GM23338 (cell line): ENCODE measurements around the gene FITM2. TPM values are rescaled to one million over a fixed set of nuclear protein-coding genes. Genes with fewer than 3 reads are reported as not detected.
"Not testable (repeated sequence)": the region's sequence is repeated elsewhere in the genome, so short reads cannot be mapped to it uniquely, and the experiment has no call there.

Experiments
- ATAC-seq: fragments of 200-7000 bp; cut with Tn5 transposase; 3 replicates; pipeline ENCODE4 v1.9.1; 2020
- DNase-seq: peaks from one replicate; pipeline ENCODE4 v3.0.0-alpha.2; 2015; ENCODE audit warnings: low spot score
- H2AFZ ChIP-seq: fragments of 200-600 bp; sonication (generic); 2 replicates; pipeline ENCODE4 v1.8.0; 2016; ENCODE audit warnings: antibody characterized with exemption, mild to moderate bottlenecking, moderate library complexity
- H3F3A ChIP-seq: fragments of 200-600 bp; sonication (generic); replicated peaks from 2 replicates; pipeline ENCODE4 v1.8.0; 2017; ENCODE audit warnings: antibody characterized with exemption, mixed run types, low read depth
- H3K27ac ChIP-seq: fragments of 200-600 bp; sonication (generic); 2 replicates; pipeline ENCODE4 v1.6.1; 2016; ENCODE audit warnings: low read depth
- H3K27me3 ChIP-seq: fragments of 200-600 bp; sonication (generic); 2 replicates; pipeline ENCODE4 v1.8.0; 2016; ENCODE audit warnings: mild to moderate bottlenecking, mixed run types, moderate library complexity; ENCODE audit not compliant: insufficient read depth
- H3K36me3 ChIP-seq: fragments of 200-600 bp; sonication (generic); 2 replicates; pipeline ENCODE4 v1.8.0; 2016; ENCODE audit warnings: mild to moderate bottlenecking; ENCODE audit not compliant: insufficient read depth
- H3K4me1 ChIP-seq: fragments of 200-600 bp; sonication (generic); 2 replicates; pipeline ENCODE4 v1.8.0; 2016; ENCODE audit warnings: mild to moderate bottlenecking, moderate library complexity; ENCODE audit not compliant: insufficient read depth
- H3K4me2 ChIP-seq: fragments of 200-600 bp; sonication (generic); 2 replicates; pipeline ENCODE4 v1.7.1; 2017; ENCODE audit warnings: mixed run types
- H3K4me3 ChIP-seq: fragments of 200-600 bp; sonication (generic); 2 replicates; pipeline ENCODE4 v1.6.1; 2016; ENCODE audit warnings: mixed run types
- H3K79me2 ChIP-seq: fragments of 200-600 bp; sonication (generic); replicated peaks from 2 replicates; pipeline ENCODE4 v1.8.0; 2017; ENCODE audit warnings: mild to moderate bottlenecking; ENCODE audit not compliant: insufficient read depth
- H3K9me2 ChIP-seq: fragments of 200-600 bp; sonication (generic); 2 replicates; pipeline ENCODE4 v1.8.0; 2017; ENCODE audit not compliant: insufficient read depth
- H4K20me1 ChIP-seq: fragments of 200-600 bp; sonication (generic); replicated peaks from 2 replicates; pipeline ENCODE4 v1.8.0; 2017; ENCODE audit warnings: mild to moderate bottlenecking; ENCODE audit not compliant: insufficient read depth
- H3K27ac Mint-ChIP-seq: 2 replicates; pipeline ENCODE4 v1.8.0; 2020; ENCODE audit warnings: inconsistent platforms, mild to moderate bottlenecking, moderate library complexity, mixed read lengths
- H3K27me3 Mint-ChIP-seq: 3 replicates; pipeline ENCODE4 v1.8.0; 2022; ENCODE audit warnings: low read depth, mild to moderate bottlenecking, moderate library complexity, mixed read lengths, inconsistent platforms; ENCODE audit not compliant: insufficient read depth, poor library complexity
- H3K36me3 Mint-ChIP-seq: 3 replicates; pipeline ENCODE4 v1.8.0; 2021; ENCODE audit warnings: low read depth, mild to moderate bottlenecking, inconsistent platforms, moderate library complexity, mixed read lengths
- H3K4me1 Mint-ChIP-seq: 3 replicates; pipeline ENCODE4 v1.8.0; 2020; ENCODE audit warnings: mild to moderate bottlenecking, inconsistent platforms, mixed read lengths
- H3K4me3 Mint-ChIP-seq: 3 replicates; pipeline ENCODE4 v1.8.0; 2021; ENCODE audit warnings: moderate library complexity, mild to moderate bottlenecking, inconsistent platforms, mixed read lengths
- H3K9me3 Mint-ChIP-seq: 3 replicates; pipeline ENCODE4 v1.8.0; 2020; ENCODE audit warnings: moderate library complexity, mild to moderate bottlenecking, inconsistent platforms, mixed read lengths
- CREB1 ChIP-seq: fragments of 250-450 bp; sonication (Bioruptor Pico); IDR thresholded peaks from 2 replicates; pipeline ENCODE4 v1.5.0; 2020; ENCODE audit warnings: low read depth, mild to moderate bottlenecking, moderate library complexity
- EZH2phosphoT487 ChIP-seq: fragments of 200-600 bp; sonication (generic); IDR thresholded peaks from one replicate; pipeline ENCODE4 v1.8.1; 2018; ENCODE audit warnings: antibody characterized with exemption; ENCODE audit not compliant: unreplicated experiment
- NANOG ChIP-seq: IDR thresholded peaks from 2 replicates; pipeline ENCODE4 v1.6.1; 2016; ENCODE audit warnings: antibody characterized with exemption, borderline replicate concordance
- POLR2AphosphoS5 ChIP-seq: IDR thresholded peaks from 2 replicates; pipeline ENCODE4 v1.6.1; 2016; ENCODE audit warnings: antibody characterized with exemption, low read depth
- ZNF114 ChIP-seq: fragments of 250-450 bp; sonication (Bioruptor Pico); IDR thresholded peaks from 2 replicates; pipeline ENCODE4 v1.5.0; 2020; ENCODE audit warnings: mild to moderate bottlenecking, moderate library complexity
- polyA plus RNA-seq: library from polyadenylated mRNA; unstranded; fragments of >200 nt; fragmentation: Nextera tagmentation; extraction: Ambion mirVana; gene quantifications from 2 replicates; pipeline ENCODE4 v1.2.1, GENCODE V29; 2016
- total RNA-seq: library from RNA; depleted of rRNA; stranded (reverse); fragments of >200 nt; shearing (Covaris generic); gene quantifications from 2 replicates; pipeline ENCODE4 v1.2.3, GENCODE V29; 2014
- TF ChIP-seq, protein P1 (sequence below): fragments of 250-450 bp; sonication (Bioruptor Pico); IDR thresholded peaks from 2 replicates; pipeline ENCODE4 v1.5.0; 2020; ENCODE audit warnings: mild to moderate bottlenecking, moderate library complexity

FITM2 gene
- total and polyA plus RNA-seq, 2 experiments from 2014 or later = 0.87 to 1.6 TPM

DNA sequence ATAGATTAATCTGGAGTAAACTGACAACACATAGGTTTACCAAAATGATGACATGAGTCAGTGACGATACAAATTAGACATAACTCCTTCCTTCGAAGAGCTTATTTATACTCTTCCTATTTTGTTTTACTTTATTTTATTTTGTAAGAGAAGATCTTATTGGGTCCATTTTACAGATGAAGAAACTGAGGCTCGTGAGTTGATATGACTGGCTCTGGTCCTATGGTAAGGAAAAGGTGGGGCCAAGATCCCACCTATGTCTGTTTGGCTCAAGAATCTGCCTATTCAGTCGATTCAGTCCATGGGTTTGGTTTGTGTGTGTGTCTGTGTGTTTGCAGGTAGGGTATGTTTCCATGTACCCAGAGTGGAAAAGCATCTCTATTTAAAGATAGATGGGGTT lies 17.4 kb upstream of the FITM2 start (continued):
- TF ChIP-seq, protein P1, sequence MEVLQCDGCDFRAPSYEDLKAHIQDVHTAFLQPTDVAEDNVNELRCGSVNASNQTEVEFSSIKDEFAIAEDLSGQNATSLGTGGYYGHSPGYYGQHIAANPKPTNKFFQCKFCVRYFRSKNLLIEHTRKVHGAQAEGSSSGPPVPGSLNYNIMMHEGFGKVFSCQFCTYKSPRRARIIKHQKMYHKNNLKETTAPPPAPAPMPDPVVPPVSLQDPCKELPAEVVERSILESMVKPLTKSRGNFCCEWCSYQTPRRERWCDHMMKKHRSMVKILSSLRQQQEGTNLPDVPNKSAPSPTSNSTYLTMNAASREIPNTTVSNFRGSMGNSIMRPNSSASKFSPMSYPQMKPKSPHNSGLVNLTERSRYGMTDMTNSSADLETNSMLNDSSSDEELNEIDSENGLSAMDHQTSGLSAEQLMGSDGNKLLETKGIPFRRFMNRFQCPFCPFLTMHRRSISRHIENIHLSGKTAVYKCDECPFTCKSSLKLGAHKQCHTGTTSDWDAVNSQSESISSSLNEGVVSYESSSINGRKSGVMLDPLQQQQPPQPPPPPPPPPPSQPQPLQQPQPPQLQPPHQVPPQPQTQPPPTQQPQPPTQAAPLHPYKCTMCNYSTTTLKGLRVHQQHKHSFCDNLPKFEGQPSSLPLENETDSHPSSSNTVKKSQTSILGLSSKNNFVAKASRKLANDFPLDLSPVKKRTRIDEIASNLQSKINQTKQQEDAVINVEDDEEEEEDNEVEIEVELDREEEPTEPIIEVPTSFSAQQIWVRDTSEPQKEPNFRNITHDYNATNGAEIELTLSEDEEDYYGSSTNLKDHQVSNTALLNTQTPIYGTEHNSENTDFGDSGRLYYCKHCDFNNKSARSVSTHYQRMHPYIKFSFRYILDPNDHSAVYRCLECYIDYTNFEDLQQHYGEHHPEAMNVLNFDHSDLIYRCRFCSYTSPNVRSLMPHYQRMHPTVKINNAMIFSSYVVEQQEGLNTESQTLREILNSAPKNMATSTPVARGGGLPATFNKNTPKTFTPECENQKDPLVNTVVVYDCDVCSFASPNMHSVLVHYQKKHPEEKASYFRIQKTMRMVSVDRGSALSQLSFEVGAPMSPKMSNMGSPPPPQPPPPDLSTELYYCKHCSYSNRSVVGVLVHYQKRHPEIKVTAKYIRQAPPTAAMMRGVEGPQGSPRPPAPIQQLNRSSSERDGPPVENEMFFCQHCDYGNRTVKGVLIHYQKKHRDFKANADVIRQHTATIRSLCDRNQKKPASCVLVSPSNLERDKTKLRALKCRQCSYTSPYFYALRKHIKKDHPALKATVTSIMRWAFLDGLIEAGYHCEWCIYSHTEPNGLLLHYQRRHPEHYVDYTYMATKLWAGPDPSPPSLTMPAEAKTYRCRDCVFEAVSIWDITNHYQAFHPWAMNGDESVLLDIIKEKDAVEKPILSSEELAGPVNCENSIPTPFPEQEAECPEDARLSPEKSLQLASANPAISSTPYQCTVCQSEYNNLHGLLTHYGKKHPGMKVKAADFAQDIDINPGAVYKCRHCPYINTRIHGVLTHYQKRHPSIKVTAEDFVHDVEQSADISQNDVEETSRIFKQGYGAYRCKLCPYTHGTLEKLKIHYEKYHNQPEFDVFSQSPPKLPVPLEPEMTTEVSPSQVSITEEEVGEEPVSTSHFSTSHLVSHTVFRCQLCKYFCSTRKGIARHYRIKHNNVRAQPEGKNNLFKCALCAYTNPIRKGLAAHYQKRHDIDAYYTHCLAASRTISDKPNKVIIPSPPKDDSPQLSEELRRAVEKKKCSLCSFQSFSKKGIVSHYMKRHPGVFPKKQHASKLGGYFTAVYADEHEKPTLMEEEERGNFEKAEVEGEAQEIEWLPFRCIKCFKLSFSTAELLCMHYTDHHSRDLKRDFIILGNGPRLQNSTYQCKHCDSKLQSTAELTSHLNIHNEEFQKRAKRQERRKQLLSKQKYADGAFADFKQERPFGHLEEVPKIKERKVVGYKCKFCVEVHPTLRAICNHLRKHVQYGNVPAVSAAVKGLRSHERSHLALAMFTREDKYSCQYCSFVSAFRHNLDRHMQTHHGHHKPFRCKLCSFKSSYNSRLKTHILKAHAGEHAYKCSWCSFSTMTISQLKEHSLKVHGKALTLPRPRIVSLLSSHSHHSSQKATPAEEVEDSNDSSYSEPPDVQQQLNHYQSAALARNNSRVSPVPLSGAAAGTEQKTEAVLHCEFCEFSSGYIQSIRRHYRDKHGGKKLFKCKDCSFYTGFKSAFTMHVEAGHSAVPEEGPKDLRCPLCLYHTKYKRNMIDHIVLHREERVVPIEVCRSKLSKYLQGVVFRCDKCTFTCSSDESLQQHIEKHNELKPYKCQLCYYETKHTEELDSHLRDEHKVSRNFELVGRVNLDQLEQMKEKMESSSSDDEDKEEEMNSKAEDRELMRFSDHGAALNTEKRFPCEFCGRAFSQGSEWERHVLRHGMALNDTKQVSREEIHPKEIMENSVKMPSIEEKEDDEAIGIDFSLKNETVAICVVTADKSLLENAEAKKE (CRISPR knock-in tag) = no peak
- no peak for TF ChIP-seq ZNF114 (CRISPR knock-in tag)

DNA sequence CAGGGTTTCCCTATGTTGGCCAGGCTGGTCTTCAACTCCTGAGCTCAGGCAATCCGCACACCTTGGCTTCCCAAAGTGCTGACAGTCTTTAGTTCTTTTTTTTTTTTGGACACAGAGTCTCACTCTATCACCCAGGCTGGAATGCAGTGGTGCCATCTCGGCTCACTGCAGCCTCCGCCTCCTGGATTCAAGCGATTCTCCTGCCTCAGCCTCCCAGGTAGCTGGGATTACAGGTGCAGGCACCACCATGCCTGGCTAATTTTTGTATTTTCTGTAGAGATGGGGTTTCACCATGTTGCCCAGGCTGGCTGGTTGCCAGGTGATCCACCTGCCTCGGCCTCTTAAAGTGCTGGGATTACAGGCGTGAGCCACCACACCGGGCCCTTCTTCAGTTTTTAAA lies 16.7 kb upstream of the FITM2 start:
- H3K4me1 ChIP-seq, H3K9me2 ChIP-seq, H3K27me3 ChIP-seq, H3K4me3 ChIP-seq, H2AFZ ChIP-seq, DNase-seq, H4K20me1 ChIP-seq, H3K27ac Mint-ChIP-seq, ATAC-seq, H3F3A ChIP-seq, H3K4me2 ChIP-seq, H3K4me3 Mint-ChIP-seq, H3K36me3 Mint-ChIP-seq, H3K27ac ChIP-seq, H3K36me3 ChIP-seq, H3K79me2 ChIP-seq, H3K9me3 Mint-ChIP-seq: not testable (repeated sequence)
- Mint-ChIP-seq H3K4me1 (peaks cover 14% of the 10 kb centered on the region), H3K27me3 (peaks cover 12% of the 10 kb centered on the region)

DNA sequence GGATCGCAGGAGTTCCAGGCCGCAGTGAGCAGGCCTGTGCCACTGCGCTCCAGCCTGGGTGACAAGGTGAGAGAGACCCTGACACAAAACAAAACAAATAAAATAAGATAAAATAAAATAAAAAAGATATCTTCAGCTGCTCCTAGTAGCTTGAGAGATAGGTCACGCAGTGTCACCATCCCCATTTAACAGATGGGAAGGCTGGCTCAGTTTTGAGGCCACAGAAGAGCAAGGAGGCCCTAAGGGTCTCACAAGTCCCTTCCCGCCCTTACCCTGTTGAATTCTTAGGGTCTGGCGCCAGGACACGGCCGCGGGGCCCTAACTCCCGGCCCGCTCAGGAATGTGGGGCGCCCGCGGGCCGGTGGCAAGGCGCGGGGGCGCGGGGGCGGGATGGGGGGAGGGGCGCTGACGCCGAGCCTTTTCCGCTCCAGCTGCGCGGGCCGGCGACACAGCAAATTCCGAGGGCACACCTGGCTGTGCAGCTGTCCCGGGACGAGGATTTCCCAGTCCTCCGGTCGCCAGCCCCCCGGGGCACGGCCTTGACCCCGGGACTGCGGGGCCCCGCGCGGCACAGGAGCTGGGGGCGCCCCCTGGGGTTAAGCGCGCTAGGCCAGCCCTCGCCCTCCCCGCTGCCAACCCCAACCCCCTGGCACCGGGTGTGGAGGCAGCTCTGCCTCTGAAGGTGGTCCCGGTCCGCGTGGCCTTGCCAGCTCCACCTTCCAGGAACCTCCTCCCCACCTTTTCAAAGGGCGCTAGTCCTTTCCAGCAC lies 15.6 kb upstream of the FITM2 start:
- Mint-ChIP-seq H3K9me3 (no peaks in the 10 kb centered on the region), H3K36me3 (no peaks in the 10 kb centered on the region), H3K27ac (no peak overlapping the region; the same call in 1 of the 2 replicates), H3K27me3 (peaks cover 12% of the 10 kb centered on the region), H3K4me1 (peaks cover 14% of the 10 kb centered on the region), H3K4me3 (peak overlapping the region; percentile 30; the same call in 1 of the 3 replicates)
- Histone ChIP-seq H3K9me2 (no peaks in the 10 kb centered on the region), H3F3A (no peaks in the 10 kb centered on the region), H3K27me3 (peaks cover 5% of the 10 kb centered on the region; the same call in 1 of the 2 replicates), H3K4me2 (peak overlapping the region; percentile 79), H3K4me1 (peaks cover 3% of the 10 kb centered on the region; the same call in 1 of the 2 replicates), H3K79me2 (no peaks in the 10 kb centered on the region), H4K20me1 (no peaks in the 10 kb centered on the region), H2AFZ (peak overlapping the region; percentile 89), H3K36me3 (no peaks in the 10 kb centered on the region), H3K27ac (no peak overlapping the region), H3K4me3 (peak overlapping the region; percentile 59)
- TF ChIP-seq POLR2AphosphoS5 (no peak), EZH2phosphoT487 (no peak), CREB1 (peak; percentile 25; the same call in 1 of the 2 replicates), NANOG (no peak)
- ATAC-seq (peak; percentile 84), DNase-seq (peak; percentile 80)
